ENCODE measurements around the gene LNX1. TPM values are rescaled to one million over a fixed set of nuclear protein-coding genes. Genes with fewer than 3 reads are reported as not detected.

Gene LNX1
- total RNA-seq, 4 donors from 2014 or later = 4.8 to 12.6 (median 6.6) TPM

DNA sequence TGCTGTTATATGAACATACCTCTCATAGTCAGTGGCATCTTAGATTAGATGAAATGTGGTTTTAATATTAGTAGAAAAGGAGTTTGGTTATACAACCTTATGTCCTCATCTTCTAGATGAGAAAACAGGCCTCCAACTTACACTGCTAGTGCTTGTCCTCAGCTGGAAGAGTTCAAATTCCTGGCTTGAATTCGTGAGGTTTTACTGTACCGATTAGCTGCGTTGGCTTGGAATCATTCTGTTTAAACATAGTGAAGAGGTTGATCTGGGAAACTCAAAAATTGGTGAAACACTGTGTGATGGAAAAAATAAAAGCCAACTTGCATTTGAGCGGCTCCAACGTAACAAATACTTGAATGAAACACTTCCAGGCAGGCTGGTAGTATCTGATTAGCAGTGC lies 81.0 kb downstream of the LNX1 start:
- Histone ChIP-seq H3K27ac (no peak overlapping the region), H3K4me1 (peaks cover 0 to 35% (median 3%) of the 10 kb centered on the region in 4 donors), H3K4me3 (no peak overlapping the region), H3K27me3 (no peaks in the 10 kb centered on the region), H3K36me3 (no peaks in the 10 kb centered on the region), H3K9me3 (no peaks in the 10 kb centered on the region)
- 24 to 25% methylated on average over 5 of the region's 5 CpGs for WGBS, 2 donors
- DNase-seq (ENCODE audit: low spot score in 2 of 2) = no peak
- TF ChIP-seq EP300 (IDR thresholded peaks at IDR 0.05) (no peak), POLR2A (IDR thresholded peaks at IDR 0.05) (no peak)
- TF ChIP-seq, protein P1, sequence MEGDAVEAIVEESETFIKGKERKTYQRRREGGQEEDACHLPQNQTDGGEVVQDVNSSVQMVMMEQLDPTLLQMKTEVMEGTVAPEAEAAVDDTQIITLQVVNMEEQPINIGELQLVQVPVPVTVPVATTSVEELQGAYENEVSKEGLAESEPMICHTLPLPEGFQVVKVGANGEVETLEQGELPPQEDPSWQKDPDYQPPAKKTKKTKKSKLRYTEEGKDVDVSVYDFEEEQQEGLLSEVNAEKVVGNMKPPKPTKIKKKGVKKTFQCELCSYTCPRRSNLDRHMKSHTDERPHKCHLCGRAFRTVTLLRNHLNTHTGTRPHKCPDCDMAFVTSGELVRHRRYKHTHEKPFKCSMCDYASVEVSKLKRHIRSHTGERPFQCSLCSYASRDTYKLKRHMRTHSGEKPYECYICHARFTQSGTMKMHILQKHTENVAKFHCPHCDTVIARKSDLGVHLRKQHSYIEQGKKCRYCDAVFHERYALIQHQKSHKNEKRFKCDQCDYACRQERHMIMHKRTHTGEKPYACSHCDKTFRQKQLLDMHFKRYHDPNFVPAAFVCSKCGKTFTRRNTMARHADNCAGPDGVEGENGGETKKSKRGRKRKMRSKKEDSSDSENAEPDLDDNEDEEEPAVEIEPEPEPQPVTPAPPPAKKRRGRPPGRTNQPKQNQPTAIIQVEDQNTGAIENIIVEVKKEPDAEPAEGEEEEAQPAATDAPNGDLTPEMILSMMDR (IDR thresholded peaks at IDR 0.05) = no peak

DNA sequence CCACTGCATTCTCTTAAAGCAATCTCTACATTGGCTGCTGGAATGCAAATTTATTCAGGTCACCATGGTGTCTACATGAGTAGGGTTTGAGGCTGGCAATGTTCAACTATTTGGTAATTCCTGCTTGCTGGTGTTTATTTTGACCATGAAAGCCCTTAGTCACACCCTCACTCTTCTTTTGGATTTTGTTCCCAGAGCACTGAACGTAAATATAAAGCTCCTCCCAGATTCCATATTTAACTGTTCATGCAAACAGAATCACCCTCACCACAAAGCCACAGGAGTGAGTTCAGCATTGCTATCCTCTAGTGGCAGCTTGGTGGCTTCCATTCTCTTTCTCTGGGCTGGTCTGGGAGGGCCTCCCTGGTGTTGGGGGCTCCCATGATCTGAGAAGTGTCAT lies 82.8 kb downstream of the LNX1 start:
- DNase-seq (ENCODE audit: low spot score in 2 of 2) = no peak
- 29 to 36% methylated on average over 1 of the region's 1 CpG for WGBS, 2 donors
- Histone ChIP-seq H3K27me3 (no peaks in the 10 kb centered on the region), H3K9me3 (no peaks in the 10 kb centered on the region), H3K27ac (peak overlapping the region in 1 of 4 donors; percentile 6), H3K4me1 (peaks cover 0 to 35% (median 3%) of the 10 kb centered on the region in 4 donors), H3K4me3 (no peak overlapping the region), H3K36me3 (no peaks in the 10 kb centered on the region)
- TF ChIP-seq POLR2A (IDR thresholded peaks at IDR 0.05) = no peak

- H3K27me3 ChIP-seq = no peaks in the 10 kb centered on the region
- H3K27ac ChIP-seq = peak overlapping the region in 2 of 4 donors; percentile 6 to 56
- peak; percentile 49 to 75 for DNase-seq (ENCODE audit: low spot score in 2 of 2)
- no peaks in the 10 kb centered on the region for H3K9me3 ChIP-seq
- H3K4me1 ChIP-seq = peaks cover 0 to 35% (median 3%) of the 10 kb centered on the region in 4 donors
- TF ChIP-seq, protein P1 (IDR thresholded peaks at IDR 0.05) = no peak
- TF ChIP-seq POLR2A (IDR thresholded peaks at IDR 0.05) (no peak), EP300 (IDR thresholded peaks at IDR 0.05) (peak in 1 of 2 donors; percentile 64)
- H3K4me3 ChIP-seq = peak overlapping the region in 1 of 4 donors; percentile 31
- WGBS, 2 donors = 32 to 43% methylated on average over 13 to 16 of the region's 17 CpGs
- H3K36me3 ChIP-seq = no peaks in the 10 kb centered on the region
Observed at GRCh38 chr4:53507671-53508286, 83.5 kb downstream of the LNX1 start.

GRCh38 chr4:53507058-53507457 lies 84.2 kb downstream of the LNX1 start:
- WGBS, 2 donors = 79 to 84% methylated on average over 7 of the region's 7 CpGs
- H3K4me3 ChIP-seq = peak overlapping the region in 1 of 4 donors; percentile 31
- no peak for DNase-seq (ENCODE audit: low spot score in 2 of 2)

DNA sequence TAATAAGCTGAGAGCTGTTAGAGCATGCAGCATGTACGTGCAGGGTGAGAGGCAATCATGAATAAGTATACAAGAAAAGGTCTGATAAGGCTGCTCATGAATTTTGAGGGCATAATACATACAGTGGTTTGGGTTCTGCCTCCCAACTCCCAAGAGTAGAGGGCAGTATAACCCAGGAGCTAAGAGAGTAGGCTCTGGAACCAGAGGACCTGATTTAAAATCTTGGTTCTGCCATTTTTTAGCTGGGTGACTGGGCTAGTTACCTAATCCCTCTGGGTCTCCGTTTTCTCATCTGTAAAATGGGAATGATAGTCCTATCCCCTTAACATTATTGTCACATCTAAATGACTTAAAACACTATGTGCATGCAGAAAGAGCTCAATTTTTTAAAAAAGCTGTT lies 85.3 kb downstream of the LNX1 start:
- Histone ChIP-seq H3K27ac (no peak overlapping the region), H3K36me3 (no peaks in the 10 kb centered on the region), H3K27me3 (no peaks in the 10 kb centered on the region), H3K4me1 (peaks cover 0 to 31% (median 3%) of the 10 kb centered on the region in 4 donors), H3K4me3 (no peak overlapping the region), H3K9me3 (no peaks in the 10 kb centered on the region)
- no peak for TF ChIP-seq POLR2A (IDR thresholded peaks at IDR 0.05)
- TF ChIP-seq, protein P1 (IDR thresholded peaks at IDR 0.05) = no peak
- TF ChIP-seq EP300 (IDR thresholded peaks at IDR 0.05) = no peak
- WGBS, 2 donors = 92 to 94% methylated on average over 2 of the region's 2 CpGs
- no peak for DNase-seq (ENCODE audit: low spot score in 2 of 2)

More at GRCh38 chr4:53507058-53507457, 84.2 kb downstream of the LNX1 start:
- no peaks in the 10 kb centered on the region for H3K36me3 ChIP-seq
- no peaks in the 10 kb centered on the region for H3K27me3 ChIP-seq
- TF ChIP-seq, protein P1 (IDR thresholded peaks at IDR 0.05) = no peak
- TF ChIP-seq POLR2A (IDR thresholded peaks at IDR 0.05) (no peak), EP300 (IDR thresholded peaks at IDR 0.05) (no peak)
- H3K9me3 ChIP-seq = no peaks in the 10 kb centered on the region
- no peak overlapping the region for H3K27ac ChIP-seq
- peaks cover 0 to 35% (median 3%) of the 10 kb centered on the region in 4 donors for H3K4me1 ChIP-seq

Data from tibial nerve (tissue), 4 donors.